T-helper 2 cell (primary cell): ENCODE data around the gene OPCML.
A peak's percentile ranks its signal among the peaks of the same experiment; 100 is the strongest.

ENCODE experiments used
- DNase-seq, 5 experiments: peaks; one replicate each; pipeline versions ENCODE4 v3.0.0 to v3.0.0-alpha.2; 2012 to 2022

The OPCML gene

DNA sequence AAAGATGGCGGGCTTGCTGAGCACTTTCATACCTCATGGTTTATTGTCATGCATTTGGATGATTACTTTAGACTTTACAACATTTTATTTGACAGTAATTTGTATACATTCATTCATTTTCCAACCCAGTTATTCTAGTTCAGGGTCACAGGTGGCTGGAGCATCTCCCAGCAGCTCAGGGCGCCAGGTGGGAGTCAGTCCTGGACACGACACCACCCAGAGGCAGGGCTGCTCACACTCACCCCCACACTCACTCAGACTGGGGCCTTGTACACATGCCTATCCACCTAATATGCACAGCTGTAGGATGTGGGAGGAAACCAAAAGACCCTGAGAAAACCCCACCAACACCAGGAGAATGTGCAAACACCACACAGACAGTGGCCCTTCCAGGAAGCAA is 123.9 kb downstream of the OPCML start:
- DNase-seq, result no peak

DNA sequence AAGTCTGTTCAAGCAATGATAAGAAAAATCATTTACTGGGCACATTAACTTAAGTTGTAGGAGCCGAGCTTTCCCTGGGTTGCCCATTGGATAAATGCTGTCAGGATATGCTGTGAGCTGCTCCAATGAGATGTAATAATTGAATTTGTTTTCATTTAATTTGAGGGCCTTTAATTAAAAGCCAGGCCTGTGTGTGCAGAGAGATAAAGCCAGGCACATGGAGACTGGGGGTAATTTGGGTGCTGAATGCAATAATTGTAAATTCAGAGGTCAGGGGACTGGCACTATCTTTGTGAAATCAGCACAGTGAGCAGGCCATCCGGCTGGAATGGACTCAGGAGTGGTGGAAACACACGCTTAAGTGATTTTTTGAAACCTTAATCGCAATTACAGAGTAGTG is 125.8 kb downstream of the OPCML start:
- no peak for DNase-seq

DNA sequence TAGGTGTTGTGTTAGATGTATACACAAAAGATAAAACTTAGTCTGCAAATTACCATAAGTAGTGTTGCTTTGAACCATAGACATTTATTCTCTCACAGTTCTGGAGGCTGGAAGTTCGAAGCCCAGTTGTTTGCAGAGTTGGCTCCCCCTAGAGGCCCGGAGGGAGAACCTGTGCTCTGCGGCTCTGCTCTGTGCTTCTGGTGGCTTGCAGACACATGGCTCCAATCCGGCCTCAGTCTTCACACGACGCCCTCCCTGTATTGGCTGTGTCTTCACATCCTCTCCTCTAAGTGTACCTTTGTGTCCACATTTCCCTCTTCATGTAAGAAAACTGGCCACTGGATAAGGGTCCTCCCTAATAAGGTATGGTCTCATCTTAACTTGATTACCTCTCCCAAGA is 128.4 kb downstream of the OPCML start:
- DNase-seq, result peak in 1 of 5 experiments; percentile 18

DNA sequence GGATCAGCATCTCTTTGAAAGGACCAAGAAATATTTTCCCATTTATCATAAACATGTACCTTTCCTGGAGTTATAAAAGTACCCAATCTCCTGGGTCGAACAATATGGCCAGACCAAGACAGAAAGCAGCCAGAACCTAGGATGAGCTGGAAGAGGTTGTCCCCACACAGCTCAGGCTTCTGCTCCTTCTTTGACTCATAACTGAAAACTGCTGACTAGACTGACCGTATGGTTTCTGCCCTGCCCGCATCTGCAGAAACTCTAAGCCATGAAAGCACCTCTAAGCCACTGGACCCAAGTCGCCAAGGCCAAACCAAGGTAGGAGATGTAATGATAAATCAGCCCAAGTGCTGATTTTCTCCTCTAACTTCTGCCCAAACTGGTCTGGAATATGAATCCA is 129.8 kb downstream of the OPCML start:
- no peak for DNase-seq

DNA sequence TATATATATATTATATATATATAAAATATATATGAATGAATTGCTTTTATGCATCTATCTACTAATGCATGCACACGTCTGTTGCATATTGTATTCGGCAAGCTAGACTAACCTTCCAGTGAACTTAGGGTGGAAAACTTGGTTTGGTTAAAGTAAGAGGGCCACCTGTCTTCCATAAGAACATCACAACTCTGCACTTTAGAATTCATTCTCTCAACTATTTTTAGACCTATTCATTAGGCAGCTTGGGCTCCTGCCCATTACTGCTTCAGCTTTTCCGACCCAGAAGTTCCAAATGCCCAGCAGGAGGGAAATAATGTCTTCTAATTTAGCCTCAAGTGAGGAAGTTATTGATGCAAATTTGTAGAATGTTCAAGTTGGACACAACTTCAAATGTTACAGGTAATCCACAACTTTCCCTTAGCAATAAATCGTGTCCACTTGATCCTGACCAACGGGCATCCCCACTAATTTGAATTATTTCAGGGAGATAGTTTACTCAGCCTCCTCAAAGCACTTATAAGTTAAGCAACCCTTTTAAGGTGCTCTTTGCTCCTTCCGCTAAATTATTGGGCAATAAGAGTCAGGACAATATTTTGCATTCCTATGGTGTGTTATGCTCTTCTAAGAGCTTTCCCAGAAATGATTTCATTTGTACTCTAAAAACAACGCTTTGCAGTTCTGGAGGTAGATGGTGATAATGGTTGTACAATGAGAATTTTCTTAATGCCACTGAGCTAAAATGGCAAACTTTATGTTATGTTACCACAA is 132.3 kb downstream of the OPCML start:
- no peak for DNase-seq

DNA sequence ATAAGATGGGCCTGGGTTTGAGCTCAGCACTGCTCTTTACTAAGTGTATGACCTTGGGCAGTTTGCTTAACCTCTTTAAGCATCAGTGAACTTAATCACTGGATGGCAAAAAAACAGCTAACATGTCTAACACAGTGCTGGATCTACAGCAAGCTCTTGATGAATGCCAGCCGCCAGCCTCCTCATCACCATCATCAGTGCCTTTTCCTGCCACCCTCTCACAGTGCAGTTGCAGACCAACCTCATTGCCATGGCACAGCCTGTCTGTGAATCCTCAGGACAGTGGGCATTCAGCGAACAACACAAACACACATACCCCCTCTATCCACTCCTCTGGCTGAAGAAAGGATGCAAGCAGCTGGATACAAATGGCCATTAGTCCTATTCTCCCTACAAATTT is 133.0 kb downstream of the OPCML start:
- no peak for DNase-seq

DNA sequence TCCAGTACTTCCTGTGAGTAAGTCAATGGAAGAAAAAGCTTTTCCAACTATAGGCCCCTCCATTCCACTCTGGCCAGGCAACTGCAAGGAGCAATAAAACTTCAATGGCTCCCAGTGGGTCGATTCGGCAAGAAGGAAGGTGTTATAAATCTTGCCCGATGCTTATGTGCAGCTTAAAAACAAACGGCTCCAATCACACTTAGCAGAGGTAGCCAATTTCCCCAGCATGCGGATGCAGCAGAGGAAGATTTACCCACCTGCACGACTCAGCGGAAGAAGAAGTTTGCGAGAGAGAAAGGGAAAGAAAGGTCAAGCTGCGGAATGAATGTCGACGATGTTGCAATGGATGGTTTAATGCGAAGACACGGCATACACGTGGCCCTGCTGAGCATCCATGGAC is 141.5 kb downstream of the OPCML start:
- DNase-seq, result no peak

DNA sequence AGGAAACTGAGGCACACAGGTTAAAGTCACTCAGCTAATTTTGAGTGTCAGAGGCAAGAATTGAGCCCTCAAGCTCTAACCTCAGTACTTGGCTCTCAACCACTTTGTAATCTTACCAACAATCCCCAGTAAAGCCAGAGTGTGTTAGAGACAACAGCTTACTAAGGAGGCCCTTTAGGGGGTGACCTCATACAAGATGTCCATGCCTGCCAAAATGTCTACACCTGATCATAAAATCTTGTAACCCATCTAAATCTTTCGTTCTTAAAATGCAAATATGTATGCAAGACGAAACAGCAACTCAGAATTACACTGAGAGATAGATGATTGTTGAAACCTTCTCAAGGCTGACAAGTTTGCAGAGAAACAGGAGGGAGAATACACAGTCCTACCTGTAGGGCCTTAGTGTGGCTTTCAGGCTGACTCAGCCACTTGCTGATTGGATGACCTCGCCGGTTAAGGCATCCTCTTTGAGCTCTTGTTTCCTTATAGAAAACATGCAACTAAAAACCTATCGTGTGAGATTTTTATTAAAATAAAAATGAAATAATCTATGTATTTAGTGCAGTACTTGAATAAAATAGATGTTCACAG is 143.2 kb downstream of the OPCML start:
- DNase-seq, result peak in 1 of 5 experiments; percentile 58

DNA sequence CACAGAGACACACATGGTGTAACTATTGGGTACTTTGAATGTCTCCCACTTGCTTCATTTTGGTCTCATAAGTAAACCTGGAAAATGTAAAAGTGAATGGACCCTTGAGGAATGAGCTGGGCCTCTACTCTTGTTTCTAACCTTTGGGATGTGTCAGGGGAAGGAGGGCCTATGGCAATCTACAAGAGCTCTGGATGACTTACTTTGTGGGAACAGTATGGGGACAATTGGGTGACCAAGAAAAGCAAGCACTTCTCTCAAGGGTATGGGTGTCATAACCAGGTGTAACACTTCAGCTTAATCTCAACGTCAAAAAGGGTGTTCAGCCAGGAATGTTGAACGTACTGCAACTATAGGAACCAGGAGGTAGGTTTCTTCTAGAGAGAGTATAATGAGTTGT is 144.0 kb downstream of the OPCML start:
- DNase-seq, result no peak

DNA sequence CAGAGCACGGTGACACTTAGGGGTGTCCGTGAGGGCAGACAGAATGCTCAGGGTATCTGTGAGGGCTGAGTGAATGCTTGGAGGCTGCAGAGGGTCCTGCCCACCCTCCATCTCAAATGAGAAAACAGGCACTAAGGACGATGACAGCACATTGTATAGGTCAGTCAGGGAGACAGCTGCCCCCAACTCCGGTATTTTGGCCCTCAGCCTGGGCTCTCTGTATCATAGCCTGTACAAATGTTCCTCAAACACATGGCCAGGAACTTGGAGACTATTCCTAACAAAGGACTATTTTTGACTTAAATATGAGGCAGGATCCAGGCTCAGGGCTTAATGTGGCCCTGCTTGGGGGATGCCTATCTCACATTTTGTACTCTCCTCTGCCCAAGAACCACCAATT is 145.4 kb downstream of the OPCML start:
- DNase-seq, result no peak

DNA sequence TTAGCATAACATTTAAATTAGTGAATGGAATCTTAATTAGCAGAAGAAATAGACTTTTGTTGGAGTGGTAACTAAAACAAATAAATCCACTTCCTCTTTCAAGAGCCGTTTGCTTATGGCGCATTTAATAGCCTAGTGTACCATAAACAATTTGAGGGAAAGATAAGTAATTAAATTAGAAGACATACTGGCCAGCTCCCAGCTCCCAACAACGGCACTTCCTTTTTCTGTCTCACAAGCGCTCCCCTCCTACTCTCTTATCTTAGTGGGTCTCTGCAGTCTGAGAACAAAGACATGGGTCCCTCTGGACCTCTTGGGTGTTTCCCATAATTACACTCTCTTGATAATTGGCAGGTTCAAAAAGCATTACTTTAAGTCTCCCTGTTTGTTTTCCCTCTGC is 146.0 kb downstream of the OPCML start:
- DNase-seq, result no peak

DNA sequence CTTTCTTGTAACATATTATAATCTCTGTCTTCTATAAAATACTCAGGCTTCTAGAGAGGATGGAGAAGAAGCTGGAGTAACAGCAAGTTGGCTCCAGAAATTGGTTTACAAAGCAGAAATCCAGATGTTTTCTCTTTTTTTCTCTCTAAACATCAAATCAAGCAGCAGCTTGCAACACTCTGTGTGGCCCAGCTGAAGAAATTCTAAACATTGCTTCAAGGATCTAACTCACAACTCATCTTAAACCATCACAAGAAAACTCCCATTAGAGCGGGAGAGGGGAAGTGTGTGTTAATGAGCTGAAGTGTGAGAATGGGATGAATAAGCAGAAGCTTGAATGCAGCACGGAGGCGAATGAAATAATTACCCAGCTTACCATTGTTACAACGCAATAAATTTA is 146.5 kb downstream of the OPCML start:
- DNase-seq, result no peak

DNA sequence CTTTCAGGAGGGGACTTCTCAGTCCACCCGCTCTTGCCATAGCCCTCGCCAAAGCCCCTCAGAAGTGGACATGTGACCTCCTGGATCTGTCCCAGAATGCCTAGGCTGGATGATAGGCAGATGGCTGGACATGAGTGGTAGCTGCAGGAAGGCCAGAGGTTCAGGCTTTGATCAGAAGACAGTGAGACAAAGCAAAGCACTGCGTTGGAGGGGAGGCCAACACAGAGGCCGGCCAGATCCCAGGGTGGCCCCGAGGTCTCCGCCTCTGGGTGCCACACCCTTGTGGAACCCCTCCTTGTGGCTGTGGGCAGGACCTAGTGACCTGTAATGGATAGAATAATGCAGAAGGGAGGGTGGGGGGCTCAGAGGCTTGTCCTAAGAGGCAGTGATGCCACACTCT is 147.6 kb downstream of the OPCML start:
- DNase-seq, result no peak

DNA sequence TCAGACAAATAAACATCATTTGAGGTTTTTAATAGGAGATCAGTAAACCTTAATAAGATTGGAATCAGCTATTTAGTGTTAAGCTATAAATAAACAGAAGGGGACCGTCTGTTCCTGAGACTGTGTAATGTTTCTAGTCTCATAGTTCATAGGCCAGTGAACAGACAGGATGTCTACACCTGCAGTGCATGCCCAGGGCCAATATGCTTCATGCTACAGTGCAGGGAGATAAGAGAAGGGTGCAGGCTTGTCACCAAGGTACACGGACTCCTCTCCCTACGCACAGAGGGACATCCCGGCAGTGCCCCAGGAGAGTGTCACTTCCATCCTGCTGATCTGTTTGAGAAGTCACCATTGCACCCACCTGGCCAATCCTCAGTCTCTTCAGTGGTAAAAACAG is 148.6 kb downstream of the OPCML start:
- DNase-seq, result no peak

DNA sequence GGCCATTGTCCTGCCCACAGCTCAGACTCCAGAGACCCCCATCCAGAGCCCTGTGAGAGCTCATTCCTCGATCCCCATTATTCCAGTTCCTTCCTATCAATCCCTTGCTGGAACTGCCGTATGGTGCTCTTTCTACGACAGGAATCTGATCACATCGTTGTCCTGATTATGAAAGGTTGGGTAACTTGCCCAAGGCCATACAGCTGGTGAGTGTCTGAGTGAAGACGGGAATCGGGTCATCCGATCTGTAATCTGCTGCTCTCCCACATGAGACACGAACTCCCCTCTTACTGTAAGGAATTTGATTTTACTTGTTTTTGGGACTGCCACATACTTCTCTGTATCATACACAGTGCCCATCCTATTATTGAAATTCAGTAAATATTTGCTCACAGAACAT is 149.1 kb downstream of the OPCML start:
- no peak for DNase-seq

DNA sequence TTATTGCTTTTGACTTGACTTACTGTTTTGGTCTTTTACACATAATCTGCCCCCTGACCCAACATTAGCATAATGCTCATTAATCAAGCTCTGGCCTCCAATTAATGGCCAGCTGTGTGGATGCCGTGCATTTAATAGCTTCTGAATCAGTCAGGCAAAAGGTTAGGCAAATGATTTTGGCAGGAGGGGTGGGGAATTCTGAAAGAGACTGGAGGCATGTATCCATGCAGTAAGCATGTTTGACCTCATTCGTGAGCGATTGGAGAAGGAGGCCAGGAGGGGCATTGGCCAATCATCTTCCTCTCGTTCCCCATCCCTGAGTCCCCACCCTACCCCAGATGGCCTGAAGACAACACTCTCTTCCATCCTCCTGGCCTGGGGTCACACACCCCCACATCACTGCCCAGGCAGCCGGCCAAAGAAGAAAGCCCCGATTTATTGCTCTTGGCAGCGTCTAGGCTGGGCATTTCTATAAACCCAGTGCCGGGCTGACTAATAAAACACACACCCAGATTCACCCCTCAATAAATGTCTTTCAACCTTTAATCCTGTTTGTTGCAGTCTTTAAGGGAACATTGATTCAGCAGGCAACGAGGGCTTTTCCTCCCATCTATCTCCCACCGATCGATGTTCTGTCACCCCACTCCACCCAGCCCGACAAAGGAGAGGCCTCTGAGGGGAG is 150.0 kb downstream of the OPCML start:
- no peak for DNase-seq

DNA sequence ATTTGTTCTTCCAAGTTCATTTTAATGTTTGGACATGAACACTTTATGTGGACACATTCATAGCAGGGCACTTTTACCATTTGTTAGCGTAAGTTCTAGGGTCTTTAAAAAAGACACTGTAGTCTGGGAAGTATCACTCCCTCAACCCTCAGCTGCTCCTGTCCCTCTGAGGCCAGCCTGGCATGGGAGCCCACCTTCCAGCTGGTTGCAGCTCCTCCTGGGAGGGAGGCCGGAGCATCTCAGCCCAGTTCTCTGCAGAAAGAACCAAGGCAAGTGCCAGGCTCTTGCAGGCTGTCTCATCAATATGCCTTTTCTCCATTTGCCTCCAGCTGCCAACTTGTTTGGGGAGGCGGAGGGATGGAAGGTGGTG is 150.6 kb downstream of the OPCML start:
- DNase-seq, result no peak

DNA sequence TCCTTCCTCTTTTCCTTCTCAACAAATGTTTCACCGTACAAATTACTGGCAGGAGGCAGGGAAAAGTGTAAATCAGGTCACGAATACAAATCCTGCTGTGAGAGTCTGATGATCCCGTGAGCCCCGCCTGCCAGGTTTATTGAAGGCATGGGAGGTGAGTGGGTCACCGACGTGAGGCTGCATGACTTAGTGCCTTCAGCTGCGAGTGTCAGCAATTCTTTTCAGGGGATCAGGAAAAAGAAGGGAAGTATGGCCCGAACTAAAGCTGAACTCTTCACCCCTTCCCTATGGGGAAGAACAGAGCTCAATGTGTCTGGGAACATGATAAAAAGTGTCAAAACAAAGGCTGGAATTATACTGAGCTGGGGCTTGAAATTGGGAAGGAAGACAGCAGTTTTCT is 166.2 kb downstream of the OPCML start:
- DNase-seq, result no peak

DNA sequence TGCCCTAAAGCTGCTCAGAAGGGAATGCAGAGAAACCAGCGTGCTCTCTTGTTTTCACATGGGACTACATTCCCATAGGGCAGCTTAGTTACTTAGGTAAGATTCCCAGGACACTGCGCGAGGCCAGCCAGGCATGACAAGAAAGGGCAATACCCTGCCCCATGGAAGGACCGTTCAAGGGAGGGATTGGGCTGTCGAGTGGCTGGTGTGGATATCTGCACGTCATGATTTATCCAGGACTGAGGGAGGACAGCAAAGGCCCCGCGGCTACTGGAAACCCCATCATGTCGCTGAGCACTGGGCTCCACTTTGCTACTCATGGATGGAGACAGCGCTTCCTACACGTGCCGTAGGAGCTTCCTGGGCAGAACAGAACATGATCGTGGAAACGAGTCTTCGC is 169.4 kb downstream of the OPCML start:
- DNase-seq, result no peak

DNA sequence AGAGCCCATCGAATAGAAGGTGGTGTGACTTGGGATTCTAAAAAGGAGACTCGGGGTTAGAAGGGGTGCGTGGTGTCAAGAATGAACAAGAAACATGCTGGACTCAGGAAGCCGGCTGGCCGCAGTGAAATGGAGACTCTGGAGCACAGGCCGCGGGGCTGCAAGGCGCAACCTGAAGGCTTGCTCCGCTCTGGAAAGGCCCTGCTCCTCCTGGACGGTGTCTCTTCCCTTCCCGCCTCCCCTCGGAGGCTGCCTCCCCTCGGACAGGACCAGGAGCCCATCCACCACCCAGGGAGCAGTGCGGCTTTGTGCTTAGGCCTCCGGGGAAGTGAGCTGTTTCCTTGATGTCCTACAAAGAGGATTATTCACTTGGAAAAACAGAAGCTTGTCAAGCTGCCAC is 170.1 kb downstream of the OPCML start:
- no peak for DNase-seq

DNA sequence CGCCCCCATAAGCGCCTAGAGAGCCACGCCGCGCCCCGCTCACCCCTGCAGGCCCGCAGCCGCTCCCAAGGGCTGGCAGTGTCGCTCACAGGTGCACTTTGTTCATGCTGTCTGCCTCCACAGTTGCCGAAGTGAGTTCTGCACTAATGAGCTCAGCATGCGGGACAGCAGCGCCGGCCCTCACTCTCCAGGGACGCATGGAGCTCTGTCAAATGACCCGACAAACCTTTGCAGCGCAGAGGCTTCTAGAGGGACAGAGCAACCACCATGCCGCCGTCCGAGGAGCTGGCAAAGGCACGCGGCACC is 170.7 kb downstream of the OPCML start:
- DNase-seq, result no peak

DNA sequence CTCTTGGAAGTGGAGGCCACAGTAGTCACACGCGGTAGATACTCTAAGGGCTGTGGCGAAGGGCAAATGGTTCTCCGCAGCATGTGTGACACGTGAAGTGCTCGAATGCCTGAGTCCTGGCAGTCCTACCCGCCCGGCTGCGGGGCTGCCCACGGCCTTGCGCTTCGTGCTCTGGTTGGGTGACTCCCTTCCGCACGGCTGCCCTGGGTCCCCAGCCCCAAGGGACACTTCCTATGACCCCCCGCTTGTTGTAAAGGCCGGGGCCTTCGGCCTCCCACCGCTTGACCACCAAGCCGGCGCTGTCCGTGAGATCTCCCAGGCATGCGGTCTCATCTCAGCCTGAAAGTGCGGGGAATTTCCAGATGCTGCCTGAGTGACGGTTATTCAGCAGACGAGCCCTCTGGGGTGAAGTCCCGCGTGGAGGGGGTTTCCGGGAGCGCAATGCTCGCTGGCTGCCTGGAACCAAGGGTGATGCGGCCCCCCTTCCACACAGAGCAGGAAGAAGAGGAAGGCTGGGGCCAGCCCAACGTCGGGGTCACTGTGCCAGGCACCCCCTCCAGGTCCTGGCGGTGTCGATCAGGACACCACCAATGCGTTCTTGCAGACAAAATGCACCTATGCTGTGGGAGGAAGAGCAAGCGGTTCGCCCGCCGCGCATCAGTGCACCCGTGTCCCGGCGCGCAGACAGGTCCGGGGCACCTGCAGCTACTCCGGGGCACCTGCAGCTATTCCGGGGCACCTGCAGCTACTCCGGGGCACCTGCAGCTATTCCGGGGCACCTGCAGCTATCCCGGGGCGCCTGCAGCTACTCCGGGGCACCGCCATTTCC is 171.2 kb downstream of the OPCML start:
- no peak for DNase-seq

DNA sequence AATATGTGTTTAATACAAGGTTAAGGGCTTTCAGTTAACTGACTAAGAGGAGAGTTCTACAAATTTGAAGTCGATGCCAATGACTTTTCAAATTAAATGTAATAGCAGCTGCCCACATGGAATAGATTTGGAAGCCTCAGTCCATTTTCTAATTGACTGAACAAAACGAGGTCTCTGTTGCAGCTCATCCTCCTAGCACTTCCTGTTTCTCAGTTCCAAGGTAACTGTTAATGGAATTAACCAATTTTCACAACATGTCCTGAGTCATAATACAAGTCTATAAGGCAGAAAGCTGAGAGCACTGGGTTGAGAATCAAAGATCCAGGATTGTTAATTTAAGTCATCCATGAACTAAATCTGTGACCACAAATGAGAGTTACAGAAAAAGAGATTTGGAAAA is 177.2 kb downstream of the OPCML start:
- DNase-seq, result no peak

DNA sequence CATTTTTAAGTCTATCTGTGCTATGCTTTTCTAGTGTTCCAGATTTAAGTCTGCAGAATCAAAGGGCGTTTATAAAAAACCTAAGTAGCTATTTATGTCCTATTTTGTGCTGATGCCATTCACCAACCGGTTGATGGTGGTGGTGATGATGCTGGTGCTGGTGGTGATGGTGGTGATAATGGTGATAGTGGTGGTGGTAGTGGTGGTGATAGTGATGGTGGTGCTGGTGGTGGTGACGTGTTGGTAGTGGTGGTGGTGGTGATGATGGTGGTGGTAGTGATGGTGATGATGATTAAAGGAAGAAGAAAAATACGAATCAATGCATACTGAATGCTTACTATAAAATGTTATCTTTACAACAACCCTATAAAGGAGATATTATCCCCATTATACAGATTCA is 178.2 kb downstream of the OPCML start:
- no peak for DNase-seq
